ENCODE data around the gene NAA35. TPM values are rescaled to one million over a fixed set of nuclear protein-coding genes. Genes with fewer than 3 reads are reported as not detected.

The NAA35 gene
- total RNA-seq, 1 experiment from 2014 or later = 12.2 TPM

GRCh38 chr9:86061972-86062739 lies 121.2 kb downstream of the NAA35 start:
- ChIA-PET CTCF (no interaction called here), POLR2A (ENCODE audit: unreplicated experiment) (no interaction called here)
- Histone ChIP-seq H3K9me2 (replicated peaks; ENCODE audit: low read length) (no peaks in the 10 kb centered on the region), H3K27ac (ENCODE audit: low read length) (no peak overlapping the region), H3K79me2 (ENCODE audit: low read length) (no peaks in the 10 kb centered on the region), H3K4me1 (ENCODE audit: insufficient read depth, low read length) (no peaks in the 10 kb centered on the region), H3K36me3 (ENCODE audit: low read depth, low read length) (no peaks in the 10 kb centered on the region), H3K27me3 (ENCODE audit: low read length) (no peaks in the 10 kb centered on the region), H3K9me3 (ENCODE audit: low read length) (no peaks in the 10 kb centered on the region), H3K4me3 (ENCODE audit: low read length) (no peak overlapping the region), H2AFZ (ENCODE audit: low read length) (no peak overlapping the region), H3F3A (ENCODE audit: low read length, unreplicated experiment) (no peaks in the 10 kb centered on the region), H3K9ac (ENCODE audit: low read length) (no peak overlapping the region), H3K4me2 (ENCODE audit: low read length) (no peak overlapping the region), H4K20me1 (ENCODE audit: low read length) (no peaks in the 10 kb centered on the region)
- no TSS peak for BruUV-seq (replicated peaks)
- TF ChIP-seq EZH2 (IDR thresholded peaks at IDR 0.05; ENCODE audit: low read length, unreplicated experiment) (no peak), EZH2phosphoT487 (IDR thresholded peaks at IDR 0.05; ENCODE audit: borderline replicate concordance, low read length) (no peak), CTCF (conservative IDR thresholded peaks at IDR 0.05; ENCODE audit: low read depth, low read length) (no peak)
- DNase-seq = no peak
- intact Hi-C loops (cut with micrococcal nuclease) = no loop called here
- no peak for ATAC-seq

DNA sequence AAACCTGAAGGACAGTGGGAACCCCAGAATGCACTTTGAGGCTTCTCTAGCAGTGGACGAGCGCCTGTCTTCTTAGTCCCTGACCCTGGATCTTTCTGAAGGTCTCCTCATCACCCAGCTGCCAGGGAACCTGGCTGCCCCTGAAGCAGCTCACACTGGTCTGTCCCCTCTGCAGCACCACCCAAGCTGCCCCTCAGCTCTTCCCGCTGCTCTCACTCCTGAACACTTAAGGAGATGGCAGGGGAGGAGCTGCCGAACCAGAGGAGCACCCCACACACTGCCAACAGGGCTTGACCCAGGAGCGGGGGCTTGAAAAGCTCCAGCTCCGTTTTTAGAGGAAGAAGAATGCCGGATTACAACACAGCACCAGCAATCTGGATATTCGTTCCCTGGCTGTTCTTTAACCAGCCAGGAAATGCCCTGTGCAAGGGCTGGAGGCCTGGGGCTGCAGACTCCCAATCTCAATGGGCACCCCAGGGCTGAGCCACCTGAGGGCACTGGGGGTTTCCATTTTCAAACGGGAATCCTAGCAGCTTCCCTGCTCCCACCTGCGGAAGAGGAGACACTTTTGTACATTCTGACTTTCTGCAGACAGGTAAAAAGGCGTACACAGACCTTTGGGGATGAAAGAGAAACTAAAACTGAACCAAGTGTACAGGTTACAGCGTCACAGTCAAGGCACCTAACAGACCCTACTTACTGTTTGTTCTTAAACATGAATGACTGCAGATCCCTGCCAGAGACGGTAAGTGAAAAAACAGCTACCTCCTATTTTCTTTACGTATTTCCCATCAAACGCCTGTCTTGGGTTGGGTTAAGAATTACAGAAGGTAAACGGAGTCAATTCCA lies 122.1 kb downstream of the NAA35 start:
- Histone ChIP-seq H3F3A (ENCODE audit: low read length, unreplicated experiment) (no peaks in the 10 kb centered on the region), H3K9me2 (replicated peaks; ENCODE audit: low read length) (no peaks in the 10 kb centered on the region), H3K79me2 (ENCODE audit: low read length) (no peaks in the 10 kb centered on the region), H2AFZ (ENCODE audit: low read length) (no peak overlapping the region), H3K36me3 (ENCODE audit: low read depth, low read length) (no peaks in the 10 kb centered on the region), H3K4me1 (ENCODE audit: insufficient read depth, low read length) (no peaks in the 10 kb centered on the region), H3K27ac (ENCODE audit: low read length) (no peak overlapping the region), H3K9ac (ENCODE audit: low read length) (no peak overlapping the region), H3K4me2 (ENCODE audit: low read length) (no peak overlapping the region), H3K4me3 (ENCODE audit: low read length) (no peak overlapping the region), H3K9me3 (ENCODE audit: low read length) (no peaks in the 10 kb centered on the region), H4K20me1 (ENCODE audit: low read length) (no peaks in the 10 kb centered on the region), H3K27me3 (ENCODE audit: low read length) (no peaks in the 10 kb centered on the region)
- intact Hi-C loops (cut with micrococcal nuclease) = no loop called here
- TF ChIP-seq EZH2phosphoT487 (IDR thresholded peaks at IDR 0.05; ENCODE audit: borderline replicate concordance, low read length) (no peak), EZH2 (IDR thresholded peaks at IDR 0.05; ENCODE audit: low read length, unreplicated experiment) (no peak), CTCF (conservative IDR thresholded peaks at IDR 0.05; ENCODE audit: low read depth, low read length) (no peak)
- BruUV-seq (replicated peaks) = no TSS peak
- ChIA-PET CTCF (no interaction called here), POLR2A (ENCODE audit: unreplicated experiment) (no interaction called here)
- DNase-seq (no peak), ATAC-seq (no peak)

DNA sequence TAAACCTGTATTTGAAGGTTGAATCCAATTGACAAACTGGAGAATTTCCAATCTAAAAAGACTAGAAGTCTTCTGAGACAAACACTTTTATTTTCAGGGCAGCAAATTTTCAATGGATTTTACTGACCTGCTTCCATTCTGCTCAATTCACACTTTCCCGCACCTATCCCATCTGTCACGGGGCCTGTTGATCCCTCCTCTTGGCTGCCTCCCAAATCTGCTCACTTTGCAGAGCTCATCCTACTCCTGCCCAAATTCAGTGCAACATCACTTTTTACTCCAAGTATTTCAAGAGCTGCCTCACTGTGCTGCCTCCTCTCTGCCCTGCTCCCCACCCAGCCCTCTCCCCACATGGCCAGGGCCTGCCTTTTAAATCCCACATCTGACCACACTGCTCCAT lies 123.3 kb downstream of the NAA35 start:
- no TSS peak for BruUV-seq (replicated peaks)

More for the DNA sequence above, 123.3 kb downstream of the NAA35 start:
- intact Hi-C loops (cut with micrococcal nuclease) = no loop called here
- Histone ChIP-seq H3K36me3 (ENCODE audit: low read depth, low read length) (no peaks in the 10 kb centered on the region), H3F3A (ENCODE audit: low read length, unreplicated experiment) (no peaks in the 10 kb centered on the region), H3K4me1 (ENCODE audit: insufficient read depth, low read length) (no peaks in the 10 kb centered on the region), H3K9me3 (ENCODE audit: low read length) (no peaks in the 10 kb centered on the region), H3K27ac (ENCODE audit: low read length) (no peak overlapping the region), H2AFZ (ENCODE audit: low read length) (no peak overlapping the region), H3K79me2 (ENCODE audit: low read length) (no peaks in the 10 kb centered on the region), H3K4me3 (ENCODE audit: low read length) (no peak overlapping the region), H3K9ac (ENCODE audit: low read length) (no peak overlapping the region), H3K27me3 (ENCODE audit: low read length) (no peaks in the 10 kb centered on the region), H3K9me2 (replicated peaks; ENCODE audit: low read length) (no peaks in the 10 kb centered on the region), H3K4me2 (ENCODE audit: low read length) (no peak overlapping the region), H4K20me1 (ENCODE audit: low read length) (no peaks in the 10 kb centered on the region)
- ChIA-PET POLR2A (ENCODE audit: unreplicated experiment) (no interaction called here), CTCF (no interaction called here)
- ATAC-seq (no peak), DNase-seq (no peak)
- no peak for TF ChIP-seq CTCF (conservative IDR thresholded peaks at IDR 0.05; ENCODE audit: low read depth, low read length)
- no peak for TF ChIP-seq EZH2 (IDR thresholded peaks at IDR 0.05; ENCODE audit: low read length, unreplicated experiment)
- no peak for TF ChIP-seq EZH2phosphoT487 (IDR thresholded peaks at IDR 0.05; ENCODE audit: borderline replicate concordance, low read length)
